Endodermal cell (in vitro differentiated cells): ENCODE data around the gene NIN. TPM values are rescaled to one million over a fixed set of nuclear protein-coding genes. Genes with fewer than 3 reads are reported as not detected.
A peak's percentile ranks its signal among the peaks of the same experiment; 100 is the strongest.

Source experiments
- DNase-seq: peaks from one replicate; pipeline ENCODE4 v3.0.0-alpha.2; 2017
- H3K27ac ChIP-seq: 2 replicates; pipeline ENCODE4 v1.5.1; 2013; ENCODE audit warnings: mild to moderate bottlenecking, low read depth, low read length, moderate library complexity
- H3K27me3 ChIP-seq: 2 replicates; pipeline ENCODE4 v1.6.1; 2013; ENCODE audit warnings: mild to moderate bottlenecking, low read length, moderate library complexity; ENCODE audit not compliant: insufficient read depth, control insufficient read depth, poor library complexity, severe bottlenecking
- H3K36me3 ChIP-seq: 2 replicates; pipeline ENCODE4 v1.7.0; 2013; ENCODE audit warnings: mild to moderate bottlenecking, low read length, moderate library complexity; ENCODE audit not compliant: control insufficient read depth, insufficient read depth
- H3K4me1 ChIP-seq: one replicate; pipeline ENCODE4 v1.7.0; 2013; ENCODE audit warnings: low read length; ENCODE audit not compliant: control insufficient read depth, insufficient read depth
- H3K4me3 ChIP-seq: 2 replicates; pipeline ENCODE4 v1.5.1; 2013; ENCODE audit warnings: mild to moderate bottlenecking, low read length, moderate library complexity
- H3K9ac ChIP-seq: 2 replicates; pipeline ENCODE4 v1.6.1; 2013; ENCODE audit warnings: mild to moderate bottlenecking, low read length, moderate library complexity; ENCODE audit not compliant: poor library complexity, severe bottlenecking; ENCODE audit errors: extremely low read depth
- H3K9me3 ChIP-seq: 2 replicates; pipeline ENCODE4 v1.6.1; 2013; ENCODE audit warnings: mild to moderate bottlenecking, low read length, moderate library complexity; ENCODE audit not compliant: control insufficient read depth
- H3K27ac Mint-ChIP-seq: 2 replicates; pipeline ENCODE4 v1.8.0; 2020; ENCODE audit warnings: mixed read lengths
- H3K27me3 Mint-ChIP-seq: 2 replicates; pipeline ENCODE4 v1.8.0; 2021; ENCODE audit warnings: mild to moderate bottlenecking, mixed read lengths; ENCODE audit not compliant: insufficient read depth
- H3K36me3 Mint-ChIP-seq: 2 replicates; pipeline ENCODE4 v1.8.0; 2020; ENCODE audit warnings: low read depth, mixed read lengths
- H3K4me1 Mint-ChIP-seq: 2 replicates; pipeline ENCODE4 v1.8.0; 2020; ENCODE audit warnings: mixed read lengths
- H3K4me3 Mint-ChIP-seq: 2 replicates; pipeline ENCODE4 v1.8.0; 2020; ENCODE audit warnings: mild to moderate bottlenecking, moderate library complexity, mixed read lengths
- H3K9me3 Mint-ChIP-seq: 2 replicates; pipeline ENCODE4 v1.8.0; 2020; ENCODE audit warnings: mild to moderate bottlenecking, mixed read lengths
- CTCF ChIP-seq: fragments of 200-600 bp; sonication (generic); conservative IDR thresholded peaks from 2 replicates; pipeline ENCODE4 v1.5.0; 2021; ENCODE audit warnings: antibody characterized with exemption, mild to moderate bottlenecking
- WGBS, 2 experiments: methylation state at CpG; one replicate each; pipeline versions ENCODE4 v1.1.5 to v1.1.7; 2013; ENCODE audit warnings: missing lambda C conversion rate in 2 of 2, mixed read lengths in 1 of 2; ENCODE audit not compliant: insufficient coverage in 1 of 2, insufficient read length in 1 of 2; 5-methylcytosine and 5-hydroxymethylcytosine counted together
- total RNA-seq, 2 donors: library from RNA; stranded (reverse); fragmentation: NEBNext Ultra II Directional in 1 of 2; extraction: Animal tissue kit (Norgen Biotek cat#: 25700) in 1 of 2; gene quantifications; 2 replicates in 1 of 2; 3 replicates in 1 of 2; pipeline ENCODE4 v1.2.1, GENCODE V29; 2021

NIN gene
- total RNA-seq, 2 donors from 2014 or later, result 3.3 to 4.1 TPM

DNA sequence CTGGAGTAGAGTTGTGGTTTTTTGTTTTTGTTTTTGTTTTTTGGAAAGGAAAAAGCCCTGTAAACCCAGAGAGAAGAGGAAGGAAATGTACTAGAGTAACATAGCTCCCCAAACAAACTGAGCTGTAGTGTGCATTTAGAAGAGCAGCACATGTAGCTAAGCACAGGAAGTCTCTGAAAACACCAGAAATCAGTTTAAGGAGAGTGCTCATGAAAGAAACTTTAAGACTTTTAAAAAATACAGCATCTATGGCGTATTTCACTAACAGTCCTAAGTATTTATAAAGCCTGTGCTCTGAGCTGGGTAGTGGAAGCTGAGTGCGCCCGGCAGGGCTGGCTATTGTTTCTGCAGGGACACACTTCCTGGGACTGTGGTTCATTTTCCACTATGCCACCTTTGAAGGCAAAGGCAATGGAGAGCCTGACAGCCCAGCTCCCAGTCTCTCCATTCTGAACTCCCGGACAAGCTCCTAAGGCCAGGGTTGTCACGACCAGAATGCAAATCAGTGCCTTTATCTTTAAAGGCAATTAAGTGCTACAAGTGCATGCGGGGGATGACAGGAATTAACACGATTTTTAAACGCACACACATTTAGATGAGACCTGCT is 45.4 kb downstream of the NIN start:
- H3K4me3 Mint-ChIP-seq, result peak overlapping the region; percentile 4
- Histone ChIP-seq H3K9me3 (no peaks in the 10 kb centered on the region), H3K27ac (peak overlapping the region; percentile 82), H3K4me1 (peaks cover 8% of the 10 kb centered on the region), H3K27me3 (peaks cover 12% of the 10 kb centered on the region), H3K36me3 (no peaks in the 10 kb centered on the region), H3K4me3 (peak overlapping the region; percentile 8), H3K9ac (no peak overlapping the region)
- H3K4me1 Mint-ChIP-seq, result peaks cover 25% of the 10 kb centered on the region
- no peaks in the 10 kb centered on the region for H3K36me3 Mint-ChIP-seq
- WGBS, 2 experiments, result 25 to 40% methylated on average over 8 of the region's 8 CpGs
- H3K27ac Mint-ChIP-seq, result no peak overlapping the region
- H3K27me3 Mint-ChIP-seq, result peaks cover 26% of the 10 kb centered on the region
- no peak for TF ChIP-seq CTCF
- H3K9me3 Mint-ChIP-seq, result no peaks in the 10 kb centered on the region
- DNase-seq, result peak; percentile 65

- Mint-ChIP-seq H3K27ac (no peak overlapping the region), H3K9me3 (no peaks in the 10 kb centered on the region), H3K36me3 (no peaks in the 10 kb centered on the region), H3K4me3 (no peak overlapping the region), H3K4me1 (peaks cover 25% of the 10 kb centered on the region), H3K27me3 (peaks cover 28% of the 10 kb centered on the region)
- H3K36me3 ChIP-seq, result no peaks in the 10 kb centered on the region
- no peak for DNase-seq
- TF ChIP-seq CTCF, result no peak
- peak overlapping the region; percentile 82 for H3K27ac ChIP-seq
- H3K27me3 ChIP-seq, result peaks cover 12% of the 10 kb centered on the region
- H3K4me1 ChIP-seq, result peaks cover 8% of the 10 kb centered on the region
- no peaks in the 10 kb centered on the region for H3K9me3 ChIP-seq
- no peak overlapping the region for H3K9ac ChIP-seq
- 84 to 95% methylated on average over 6 to 15 of the region's 16 CpGs for WGBS, 2 experiments
- no peak overlapping the region for H3K4me3 ChIP-seq
Observed at GRCh38 chr14:50784683-50785456, 46.1 kb downstream of the NIN start.

DNA sequence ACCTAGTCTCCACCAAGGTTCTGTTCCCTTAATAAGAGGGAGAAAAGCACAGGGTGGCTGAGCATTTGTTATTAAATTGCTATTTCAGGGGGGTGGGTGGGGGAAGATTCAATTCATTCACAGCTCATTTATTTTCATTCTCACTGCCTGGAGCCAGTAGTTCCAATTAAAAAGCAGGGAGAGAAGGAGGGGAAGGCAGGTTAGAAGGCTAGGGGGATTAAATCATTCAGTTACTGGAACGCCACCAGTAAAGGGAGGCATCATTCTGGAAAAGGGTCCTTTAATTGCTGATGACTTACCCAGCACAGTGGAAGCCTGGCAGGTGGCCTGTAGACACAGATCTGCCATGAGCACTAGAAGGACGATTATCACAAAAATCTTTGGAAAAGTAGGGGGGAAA is 47.4 kb downstream of the NIN start:
- H3K9me3 Mint-ChIP-seq, result no peaks in the 10 kb centered on the region
- H3K4me3 Mint-ChIP-seq, result no peak overlapping the region
- peaks cover 27% of the 10 kb centered on the region for H3K27me3 Mint-ChIP-seq
- 84 to 89% methylated on average over 2 of the region's 2 CpGs for whole genome bisulfite sequencing, 2 experiments
- Histone ChIP-seq H3K36me3 (no peaks in the 10 kb centered on the region), H3K4me3 (no peak overlapping the region), H3K27me3 (peaks cover 12% of the 10 kb centered on the region), H3K9me3 (no peaks in the 10 kb centered on the region), H3K9ac (no peak overlapping the region), H3K27ac (no peak overlapping the region), H3K4me1 (peaks cover 8% of the 10 kb centered on the region)
- TF ChIP-seq CTCF, result no peak
- H3K36me3 Mint-ChIP-seq, result no peaks in the 10 kb centered on the region
- no peak for DNase-seq
- H3K4me1 Mint-ChIP-seq, result peaks cover 25% of the 10 kb centered on the region
- H3K27ac Mint-ChIP-seq, result no peak overlapping the region
